GM12892 (cell line): Measurements from ENCODE around the gene TMEM205.

Experiments
- POLR2A ChIP-seq: IDR thresholded peaks from 2 replicates; pipeline ENCODE4 v1.6.1; 2011; ENCODE audit warnings: low read depth, low read length, control low read depth
- POLR2AphosphoS5 ChIP-seq: IDR thresholded peaks from 2 replicates; pipeline ENCODE4 v1.6.1; 2011; ENCODE audit warnings: low read depth, low read length, control low read depth
- TAF1 ChIP-seq: IDR thresholded peaks from 2 replicates; pipeline ENCODE4 v1.6.1; 2011; ENCODE audit warnings: low read depth, mild to moderate bottlenecking, control low read depth, low read length, borderline replicate concordance

GRCh38 chr19:11300811-11301120 is 45.3 kb downstream of the TMEM205 start:
- TF ChIP-seq POLR2A = no peak
- TF ChIP-seq POLR2AphosphoS5 = no peak
- TF ChIP-seq TAF1 = no peak
